Measurements from ENCODE around the gene CYP27B1.

DNA sequence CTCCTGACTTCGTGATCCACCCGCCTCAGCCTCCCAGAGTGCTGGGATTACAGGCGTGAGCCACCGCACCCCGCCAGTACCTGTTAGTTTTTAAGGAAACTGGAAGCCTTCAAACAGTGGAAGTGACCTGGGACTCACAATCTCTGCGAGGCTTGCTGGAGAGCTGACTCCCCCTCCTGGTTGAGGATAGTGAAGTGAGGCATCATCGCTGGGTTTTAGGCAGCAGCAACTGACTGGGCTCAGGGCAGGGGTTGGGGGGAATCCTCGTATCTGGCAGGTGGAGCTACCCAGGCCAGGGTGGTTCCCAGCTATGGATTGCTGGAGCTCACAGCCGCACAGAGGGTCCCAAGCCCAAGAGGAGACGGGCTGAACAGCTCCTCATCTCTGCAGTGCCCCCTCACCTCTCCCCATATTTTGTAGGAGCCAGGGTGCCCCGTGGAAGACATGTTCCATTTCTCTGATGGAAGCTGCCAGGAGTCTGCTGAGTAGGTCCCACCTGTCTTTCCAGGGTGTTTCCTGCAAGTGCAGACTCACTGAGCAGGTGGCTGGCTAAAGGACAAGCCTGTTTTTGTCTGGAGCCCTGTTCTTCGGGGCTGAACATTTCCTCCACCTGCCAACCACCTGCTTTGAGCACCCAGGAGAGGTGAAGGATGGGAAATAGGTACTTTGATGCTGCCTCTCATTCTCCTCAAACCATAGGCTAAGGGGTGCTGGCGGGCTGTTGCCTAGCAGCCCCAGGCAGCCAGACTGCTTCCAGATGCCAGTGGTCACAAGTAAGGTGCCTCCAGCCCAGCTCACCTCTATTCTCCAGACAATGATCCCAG lies 48.5 kb upstream of the CYP27B1 start:
- TF ChIP-seq, protein P1, sequence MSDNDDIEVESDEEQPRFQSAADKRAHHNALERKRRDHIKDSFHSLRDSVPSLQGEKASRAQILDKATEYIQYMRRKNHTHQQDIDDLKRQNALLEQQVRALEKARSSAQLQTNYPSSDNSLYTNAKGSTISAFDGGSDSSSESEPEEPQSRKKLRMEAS (IDR thresholded peaks at IDR 0.05), result no peak
- TF ChIP-seq YY1 (IDR thresholded peaks at IDR 0.05) (no peak), SP1 (IDR thresholded peaks at IDR 0.05) (no peak), RAD21 (IDR thresholded peaks at IDR 0.05) (no peak), TAF1 (conservative IDR thresholded peaks at IDR 0.05) (no peak), FOXA1 (IDR thresholded peaks at IDR 0.05) (no peak)
- TF ChIP-seq, protein P2, sequence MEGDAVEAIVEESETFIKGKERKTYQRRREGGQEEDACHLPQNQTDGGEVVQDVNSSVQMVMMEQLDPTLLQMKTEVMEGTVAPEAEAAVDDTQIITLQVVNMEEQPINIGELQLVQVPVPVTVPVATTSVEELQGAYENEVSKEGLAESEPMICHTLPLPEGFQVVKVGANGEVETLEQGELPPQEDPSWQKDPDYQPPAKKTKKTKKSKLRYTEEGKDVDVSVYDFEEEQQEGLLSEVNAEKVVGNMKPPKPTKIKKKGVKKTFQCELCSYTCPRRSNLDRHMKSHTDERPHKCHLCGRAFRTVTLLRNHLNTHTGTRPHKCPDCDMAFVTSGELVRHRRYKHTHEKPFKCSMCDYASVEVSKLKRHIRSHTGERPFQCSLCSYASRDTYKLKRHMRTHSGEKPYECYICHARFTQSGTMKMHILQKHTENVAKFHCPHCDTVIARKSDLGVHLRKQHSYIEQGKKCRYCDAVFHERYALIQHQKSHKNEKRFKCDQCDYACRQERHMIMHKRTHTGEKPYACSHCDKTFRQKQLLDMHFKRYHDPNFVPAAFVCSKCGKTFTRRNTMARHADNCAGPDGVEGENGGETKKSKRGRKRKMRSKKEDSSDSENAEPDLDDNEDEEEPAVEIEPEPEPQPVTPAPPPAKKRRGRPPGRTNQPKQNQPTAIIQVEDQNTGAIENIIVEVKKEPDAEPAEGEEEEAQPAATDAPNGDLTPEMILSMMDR (IDR thresholded peaks at IDR 0.05; ENCODE audit: low read depth, low read length, missing input control), result no peak

Measured in liver (tissue), 3 donors.